HuH-7 (cell line): ENCODE measurements around the gene MMP20.

ENCODE experiments used
- DNase-seq: peaks from one replicate; pipeline ENCODE4 v3.0.0; 2011; ENCODE audit warnings: low spot score

Gene MMP20

DNA sequence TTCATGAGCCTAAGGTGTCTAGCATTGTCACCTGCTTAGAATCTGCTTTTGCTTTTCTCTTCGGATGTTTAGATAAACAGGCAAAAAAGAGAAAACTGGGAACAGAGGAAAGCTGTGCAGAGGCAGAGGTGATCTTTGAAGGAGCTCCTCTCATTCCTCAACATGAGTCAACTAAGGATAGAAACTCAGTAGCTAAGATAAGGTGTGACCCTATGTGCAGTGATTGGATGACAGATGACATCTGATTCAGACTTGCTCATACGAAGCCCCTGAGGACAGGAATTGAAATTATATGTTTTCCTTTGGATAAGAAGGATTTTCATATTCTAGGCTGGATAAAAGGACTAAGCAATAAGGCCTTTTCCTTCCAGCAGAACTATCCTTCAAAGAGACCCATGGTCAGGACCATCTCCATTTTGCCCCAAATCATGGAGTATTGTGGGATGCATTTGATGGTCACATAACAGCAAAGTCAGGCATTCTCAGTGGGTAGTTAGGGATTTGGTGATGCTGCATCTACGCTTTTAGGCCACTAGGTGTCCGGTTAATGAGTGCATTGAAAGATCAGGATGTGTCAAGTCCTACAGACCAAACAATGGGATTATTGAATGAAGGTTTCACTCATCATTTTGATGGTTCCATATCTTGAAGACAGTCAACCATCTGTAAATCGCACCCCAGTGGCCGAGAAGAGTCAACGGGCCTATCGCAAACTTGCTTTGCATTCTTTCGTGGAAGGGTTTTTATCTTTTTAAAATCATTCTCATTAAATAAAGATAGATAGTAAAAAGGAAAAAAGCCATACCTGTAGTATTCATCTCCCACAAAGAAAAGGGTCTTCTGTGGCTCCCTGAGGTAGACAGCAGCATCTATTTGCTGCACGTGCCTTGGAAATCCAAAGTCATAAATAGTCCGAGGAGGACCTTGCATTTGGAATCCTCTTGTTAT is 32.2 kb downstream of the MMP20 start:
- DNase-seq, result peak; percentile 18

DNA sequence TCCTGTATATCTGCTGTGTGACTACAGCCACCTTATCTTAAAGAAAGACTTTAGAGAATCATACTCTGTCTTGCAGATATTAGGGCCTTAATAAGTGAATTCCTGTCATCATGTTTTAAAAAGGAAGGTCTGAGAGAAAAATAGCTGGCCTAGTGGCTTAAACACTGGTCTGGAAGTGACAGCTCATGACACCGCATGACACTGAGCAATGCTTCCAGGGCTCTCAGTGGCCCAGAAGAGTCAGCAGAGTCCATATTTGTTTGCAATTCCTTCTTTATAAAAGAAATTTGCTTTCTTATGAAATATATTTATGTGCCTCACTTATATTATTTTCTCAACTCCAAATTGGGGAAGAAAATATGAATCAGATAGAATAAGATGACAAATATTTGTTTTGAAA is 33.0 kb downstream of the MMP20 start:
- DNase-seq, result no peak

DNA sequence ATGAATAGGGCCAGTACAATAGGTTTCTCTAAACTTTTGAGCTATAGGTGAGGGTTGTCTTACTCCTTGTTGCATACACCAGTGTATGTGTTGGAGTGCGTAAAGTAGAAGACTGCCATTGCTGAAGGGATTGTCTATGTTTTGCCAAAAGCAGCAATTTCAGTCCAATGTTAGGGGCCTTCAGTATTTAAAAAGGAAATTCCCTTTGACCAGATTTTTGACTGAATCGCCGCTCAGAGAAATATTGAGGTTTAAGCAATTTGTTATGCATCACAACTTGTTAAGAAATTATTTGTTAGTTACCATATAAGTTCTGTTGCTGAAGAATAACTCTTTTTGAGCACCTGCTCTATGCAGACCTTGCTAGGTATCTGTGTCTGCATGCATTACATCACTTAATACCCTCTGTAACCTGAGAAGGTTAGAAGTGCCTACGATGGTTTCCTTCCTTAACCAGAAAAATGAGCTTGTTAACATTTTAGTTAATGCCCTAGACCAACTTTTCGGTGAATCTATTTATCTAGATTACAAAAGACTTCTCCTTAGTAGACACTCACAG is 33.9 kb downstream of the MMP20 start:
- DNase-seq, result no peak

DNA sequence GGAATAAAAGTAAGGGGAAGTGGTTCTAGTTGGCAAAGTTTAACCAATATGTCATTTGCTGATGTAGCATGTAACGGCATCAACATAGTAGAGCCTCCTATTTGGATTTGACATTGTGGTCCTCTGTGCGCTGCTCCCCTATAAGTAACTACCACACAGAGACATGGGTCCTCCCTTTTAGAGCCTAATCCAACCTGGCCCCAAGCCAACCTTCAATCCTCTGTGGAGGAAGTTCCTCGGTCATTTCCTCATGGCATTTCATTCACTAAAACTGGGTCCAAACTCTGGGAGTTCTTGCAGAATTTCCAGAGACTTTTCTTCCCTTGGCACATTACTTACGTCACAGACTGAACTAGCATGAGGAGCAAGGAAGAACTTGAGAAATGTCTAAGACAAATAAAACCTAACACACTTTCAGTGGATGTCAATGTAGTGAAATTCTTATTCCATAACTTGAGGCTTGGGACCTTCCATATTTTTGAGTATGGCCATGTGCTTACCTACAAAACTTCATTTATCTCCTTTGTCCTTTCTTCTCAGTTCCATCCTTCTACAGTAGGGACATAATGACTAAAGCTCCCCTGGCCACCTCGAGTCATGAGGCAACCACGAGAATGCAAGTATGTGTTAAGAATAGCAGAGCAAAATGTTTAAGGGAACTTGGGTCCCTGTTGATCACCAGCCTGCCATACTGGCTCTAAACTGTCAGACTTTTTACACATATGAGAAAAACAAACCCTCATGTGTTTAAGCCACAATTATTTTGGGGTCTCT is 34.7 kb downstream of the MMP20 start:
- DNase-seq, result no peak

DNA sequence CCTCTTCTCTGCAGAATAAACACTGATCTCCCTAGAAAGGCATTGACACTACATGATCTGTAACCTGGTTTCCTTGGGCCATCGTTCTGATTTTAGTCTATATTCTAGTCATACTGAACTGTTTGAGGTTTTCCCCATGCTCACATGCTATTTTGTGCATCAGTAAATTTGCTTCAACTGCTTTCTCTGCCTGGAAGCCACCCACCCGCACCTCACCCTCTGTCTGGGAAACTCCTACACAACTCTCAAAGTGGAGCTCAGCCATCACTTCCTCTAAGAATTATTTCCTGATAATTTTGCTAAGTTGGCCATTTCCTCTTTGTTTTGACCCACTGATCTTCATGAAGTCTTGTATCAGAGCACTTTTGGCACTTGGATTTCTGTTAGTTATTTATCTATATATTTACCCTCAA is 36.1 kb downstream of the MMP20 start:
- no peak for DNase-seq

DNA sequence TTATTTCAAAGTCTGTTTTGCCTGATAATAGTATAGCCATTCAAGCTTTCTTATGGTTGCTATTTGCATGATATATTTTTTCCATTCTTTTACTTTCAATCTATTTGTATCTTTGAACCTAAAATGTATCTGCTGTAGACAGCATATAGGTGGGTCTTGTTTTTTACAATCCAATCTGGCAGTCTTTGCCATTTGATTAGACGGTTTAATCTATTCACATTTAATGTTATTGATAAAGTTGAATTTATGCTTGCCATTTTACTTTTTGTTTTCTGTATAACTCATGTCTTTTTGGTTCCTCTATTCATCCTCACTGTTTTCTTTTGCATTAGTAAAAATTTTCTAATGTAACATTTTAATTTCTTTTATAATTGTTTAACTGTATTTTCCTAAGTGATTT is 37.4 kb downstream of the MMP20 start:
- DNase-seq, result no peak

DNA sequence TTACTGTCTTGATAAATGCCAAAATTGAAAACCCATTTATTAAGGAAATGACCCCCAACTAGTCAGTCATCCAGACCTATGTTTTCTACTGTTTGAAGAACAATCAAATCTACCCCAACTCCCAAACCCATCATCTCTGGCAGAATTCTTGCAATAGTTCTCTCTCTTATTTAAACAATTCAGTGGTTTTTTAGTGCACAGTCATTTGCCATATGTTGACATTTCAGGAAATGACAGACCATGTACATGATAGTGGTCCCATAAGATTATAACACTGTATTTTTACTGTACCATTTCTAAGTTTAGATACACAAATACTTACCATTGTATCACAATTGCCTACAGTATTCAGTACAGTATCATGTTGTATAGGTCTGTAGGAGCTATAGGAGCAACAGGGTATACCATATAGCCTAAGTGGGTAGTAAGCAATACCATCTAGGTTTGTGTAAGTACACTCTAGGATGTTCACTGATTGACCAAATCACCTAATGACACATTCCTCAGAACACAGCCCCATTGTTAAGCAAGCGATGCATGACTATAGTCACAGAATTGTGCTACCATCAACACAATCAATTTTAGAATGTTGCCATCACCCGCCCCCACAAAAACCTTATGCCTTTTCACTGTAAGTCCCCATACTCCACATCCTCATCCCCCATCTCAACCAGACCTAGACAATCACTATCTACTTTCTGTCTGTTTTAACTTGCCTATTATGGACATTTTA is 41.8 kb downstream of the MMP20 start:
- no peak for DNase-seq

DNA sequence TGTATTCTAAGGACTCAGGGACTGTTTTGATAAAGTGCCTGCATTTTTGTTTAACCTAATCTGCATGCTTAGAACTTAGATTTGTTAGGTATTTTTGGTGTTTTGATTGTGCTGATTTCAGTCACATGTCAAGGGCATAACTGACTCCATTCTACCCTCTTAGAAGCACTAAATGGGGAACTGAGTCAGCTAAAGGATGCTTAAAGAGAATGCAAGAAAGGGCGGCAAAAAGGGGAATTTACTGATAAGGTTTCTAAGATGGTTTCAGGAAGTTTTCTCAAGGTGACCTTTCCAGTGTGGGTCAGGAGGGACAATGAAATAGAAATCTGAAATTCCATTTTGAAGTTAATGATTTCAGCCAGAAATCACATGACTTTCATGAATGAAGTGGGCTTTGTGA is 43.0 kb downstream of the MMP20 start:
- no peak for DNase-seq

DNA sequence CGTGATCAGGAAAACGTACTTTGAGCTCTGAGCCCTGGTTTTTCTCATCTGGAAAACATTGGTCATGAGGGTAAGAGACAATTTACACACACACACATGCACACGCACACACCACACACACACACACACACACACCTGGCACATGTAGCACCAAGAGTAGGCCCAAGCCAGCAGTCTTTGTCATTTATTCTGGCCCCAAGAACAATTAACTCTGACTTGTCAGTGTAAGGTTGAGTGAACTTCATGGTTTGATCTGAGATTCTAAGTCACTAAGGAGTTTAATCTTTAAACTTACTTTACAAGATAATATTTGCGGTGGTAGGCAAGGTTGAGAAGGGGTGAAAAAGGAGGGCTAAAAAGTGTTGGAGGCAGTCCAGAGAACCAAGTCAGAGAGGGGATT is 44.1 kb downstream of the MMP20 start:
- DNase-seq, result no peak

DNA sequence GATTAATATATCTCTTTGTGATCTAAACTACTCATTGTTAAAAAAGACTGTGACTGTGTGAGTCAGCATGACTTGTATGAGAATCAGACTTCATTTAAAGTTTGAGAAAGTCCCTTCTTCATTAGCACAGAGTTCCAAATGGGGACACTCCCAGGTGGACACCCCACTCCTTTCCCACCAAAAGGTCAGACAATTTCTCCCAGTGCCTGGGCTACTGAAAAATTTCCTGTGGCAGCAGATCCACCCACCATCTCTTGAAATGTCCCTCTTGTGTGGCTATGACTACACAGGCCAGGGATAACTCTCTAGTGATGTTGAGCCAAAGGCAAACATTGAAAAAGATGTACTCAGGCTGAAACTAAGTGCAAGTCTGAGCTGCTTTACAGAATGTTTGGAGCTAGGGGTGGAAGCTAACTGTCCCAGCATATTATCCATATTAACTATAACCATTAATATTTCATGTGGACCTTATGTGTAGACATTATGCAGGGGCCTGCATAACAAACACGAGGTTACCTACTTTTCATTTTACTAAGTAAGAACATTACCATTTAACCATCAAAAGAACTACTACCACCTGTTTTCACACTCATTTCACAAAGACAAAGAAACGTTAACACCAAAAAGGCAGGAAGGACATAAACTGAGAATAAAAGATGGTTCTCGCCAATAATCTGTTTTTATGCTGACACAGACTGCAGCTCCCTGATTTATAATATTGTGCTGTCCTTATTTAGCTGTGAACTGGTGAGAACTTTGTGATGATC is 44.8 kb downstream of the MMP20 start:
- DNase-seq, result no peak

DNA sequence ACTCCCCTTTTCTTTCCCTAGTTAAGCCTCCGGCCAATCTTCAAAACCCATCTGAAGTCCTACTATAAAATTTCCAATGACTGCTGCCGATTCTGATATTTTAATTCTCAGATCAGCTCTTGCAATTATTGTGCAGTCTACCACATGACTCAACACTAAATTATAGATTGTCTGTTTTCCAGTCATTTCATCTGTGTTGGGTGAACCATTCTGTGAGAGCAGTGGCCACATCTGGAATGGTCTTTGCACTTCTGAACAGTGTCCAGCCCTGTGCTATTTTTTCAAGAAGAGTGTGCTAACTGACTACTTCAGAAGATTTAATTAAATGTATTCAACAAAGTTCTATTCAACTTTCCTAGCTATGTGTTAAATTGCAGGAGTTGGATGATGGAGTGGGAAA is 47.4 kb downstream of the MMP20 start:
- no peak for DNase-seq

DNA sequence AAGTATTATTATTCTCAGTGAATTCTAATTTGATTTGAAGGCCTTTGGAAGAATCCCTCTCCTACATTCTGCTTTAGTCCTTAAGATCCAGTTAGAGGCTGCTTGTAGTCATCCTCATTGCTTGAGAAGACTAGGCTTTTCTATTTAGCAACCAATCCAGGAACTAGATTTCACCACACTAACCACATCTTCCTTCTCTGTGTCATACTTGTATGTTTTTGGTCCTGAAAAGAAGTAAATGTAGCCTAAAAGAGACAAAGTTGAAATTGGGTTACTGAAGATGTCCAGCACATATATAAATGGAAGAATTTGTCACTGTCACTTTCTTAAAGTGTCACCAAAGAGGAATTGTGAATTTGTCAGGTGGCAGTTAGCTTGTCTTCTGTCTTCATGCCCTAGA is 48.0 kb downstream of the MMP20 start:
- no peak for DNase-seq

DNA sequence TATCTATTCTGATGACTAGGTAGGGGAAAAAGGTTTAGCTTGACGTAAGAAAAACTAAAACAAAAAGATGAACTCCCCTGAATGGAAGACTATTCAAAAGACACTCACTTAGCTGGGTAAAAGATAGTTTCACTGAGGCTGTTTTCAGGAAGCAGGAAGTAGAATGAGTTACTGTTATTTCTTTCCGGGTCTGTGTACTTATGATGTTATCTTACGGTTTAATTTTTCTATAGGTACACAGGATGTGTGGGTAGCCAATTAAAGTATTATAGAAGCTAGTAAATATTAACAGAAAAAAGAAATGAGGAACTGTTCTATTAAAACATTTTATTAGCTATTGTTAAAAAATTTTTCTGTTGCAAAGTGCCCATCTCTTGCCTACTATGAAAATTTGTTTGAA is 48.8 kb downstream of the MMP20 start:
- no peak for DNase-seq

DNA sequence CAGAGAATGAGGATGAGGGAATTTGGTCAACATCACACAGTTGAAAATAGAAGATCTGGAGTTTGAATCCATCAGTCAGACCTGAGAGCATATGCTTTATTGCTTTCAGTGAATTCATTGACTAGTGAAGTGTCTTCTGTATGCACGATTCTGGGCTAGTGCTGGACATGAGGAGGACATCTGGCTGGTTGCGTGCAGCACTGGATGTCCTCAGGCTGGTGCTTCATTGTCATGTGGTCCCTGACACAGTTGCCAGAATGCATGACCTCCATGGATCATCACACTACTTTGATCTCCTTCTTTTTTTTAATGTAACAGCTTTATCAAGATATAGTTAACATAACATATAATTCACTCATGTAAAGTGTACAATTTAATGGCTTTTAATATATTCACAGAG is 50.1 kb downstream of the MMP20 start:
- no peak for DNase-seq

DNA sequence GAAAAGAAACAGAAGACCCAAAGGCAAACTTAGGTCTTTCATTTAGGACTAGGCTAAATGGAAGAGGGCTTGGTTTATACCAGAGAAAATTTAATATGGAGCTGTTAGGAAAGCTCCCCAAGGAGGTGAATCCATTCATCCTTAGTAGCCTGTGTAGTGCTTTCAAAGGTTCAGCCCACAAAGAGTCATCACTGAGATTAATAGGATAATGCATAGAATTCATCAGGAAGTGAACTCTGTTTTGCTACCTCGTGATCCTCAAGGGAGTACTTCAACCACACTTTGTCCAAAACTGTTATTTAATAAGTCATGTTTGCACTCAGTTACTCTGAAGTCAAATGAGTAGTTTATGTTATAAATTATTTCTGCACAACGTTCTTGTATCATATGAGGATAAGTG is 51.3 kb downstream of the MMP20 start:
- no peak for DNase-seq

DNA sequence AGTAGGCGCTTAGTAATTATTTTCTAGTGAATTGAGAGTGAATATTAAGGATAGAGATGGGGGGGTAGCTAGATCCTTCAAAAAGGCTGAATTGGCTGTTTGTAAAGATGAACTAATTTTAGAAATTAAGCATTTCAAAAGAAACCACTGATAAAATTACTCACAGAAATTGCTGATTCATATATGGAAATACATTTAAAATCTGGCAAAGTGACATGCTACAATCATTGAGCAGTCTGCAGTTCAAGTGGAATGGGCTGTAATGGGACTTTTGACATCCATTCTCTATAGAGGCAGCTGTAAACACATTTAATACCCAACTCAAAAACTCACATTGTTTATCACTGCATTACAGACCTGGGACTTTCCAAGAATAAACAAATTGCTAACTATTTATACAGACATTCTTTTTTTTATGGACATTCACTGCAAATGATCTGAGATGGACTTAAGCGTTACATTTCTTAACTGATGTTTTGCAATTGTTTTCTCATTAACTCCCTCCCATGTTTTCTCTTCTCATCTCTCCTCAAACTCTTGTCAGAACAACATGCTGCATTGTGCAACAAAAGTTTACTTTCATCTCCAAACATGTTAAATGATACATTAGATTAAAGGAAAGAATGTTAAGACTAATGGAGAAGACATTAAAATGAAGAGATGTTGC is 52.4 kb downstream of the MMP20 start:
- no peak for DNase-seq

DNA sequence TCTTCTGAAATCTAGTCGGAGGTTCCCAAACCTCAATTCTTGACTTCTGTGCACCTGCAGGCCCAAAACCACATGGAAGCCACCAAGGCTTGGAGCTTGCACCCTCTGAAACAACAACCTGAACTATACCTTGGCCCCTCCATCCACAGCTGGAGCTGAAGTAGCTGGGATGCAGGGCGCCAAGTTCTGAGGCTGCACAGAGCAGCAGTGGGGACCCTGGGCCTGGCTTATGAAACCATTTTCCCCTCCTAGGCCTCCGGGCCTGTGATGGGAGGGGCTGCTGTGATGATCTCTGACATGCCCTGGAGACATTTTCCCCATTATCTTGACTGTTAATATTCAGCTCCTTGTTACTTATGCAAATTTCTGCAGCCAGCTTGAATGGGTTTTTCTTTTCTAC is 56.3 kb downstream of the MMP20 start:
- DNase-seq, result no peak

DNA sequence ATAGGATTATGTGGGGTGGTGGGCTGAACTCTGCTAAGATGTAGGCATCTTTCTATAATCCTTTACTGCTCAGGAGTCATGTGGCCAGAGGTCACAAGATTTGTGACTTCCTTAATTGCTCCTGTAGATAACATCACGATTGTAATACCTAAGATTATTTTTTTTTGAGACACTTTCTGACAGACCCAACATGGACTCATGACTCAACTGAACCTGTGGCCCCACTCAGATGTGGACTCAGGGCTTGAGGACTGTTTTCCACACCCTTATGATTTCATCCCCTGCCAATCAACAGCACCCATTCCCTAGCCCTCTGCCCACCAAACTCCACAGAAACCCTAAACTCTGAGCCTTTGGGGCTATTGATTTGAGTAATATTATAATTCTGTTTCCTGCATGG is 59.0 kb downstream of the MMP20 start:
- DNase-seq, result no peak

DNA sequence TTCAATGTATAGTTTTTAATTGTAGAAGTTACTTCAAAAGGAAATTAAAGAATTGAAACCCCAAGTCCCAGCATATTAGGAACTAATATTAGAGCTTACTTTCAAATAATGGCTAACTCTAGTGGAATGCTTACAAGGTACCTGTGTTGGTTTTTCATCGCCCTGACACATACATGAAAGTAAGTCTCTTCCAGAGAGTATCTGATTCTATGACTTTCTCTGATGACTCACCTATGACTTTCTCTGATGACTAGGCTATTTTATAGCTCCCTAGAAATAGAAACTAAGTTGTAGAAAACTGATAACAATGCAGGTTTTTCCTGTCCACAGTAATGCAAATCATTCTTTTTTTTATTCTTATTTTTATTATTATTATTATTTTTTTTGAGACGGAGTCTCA is 61.0 kb downstream of the MMP20 start:
- DNase-seq, result no peak

DNA sequence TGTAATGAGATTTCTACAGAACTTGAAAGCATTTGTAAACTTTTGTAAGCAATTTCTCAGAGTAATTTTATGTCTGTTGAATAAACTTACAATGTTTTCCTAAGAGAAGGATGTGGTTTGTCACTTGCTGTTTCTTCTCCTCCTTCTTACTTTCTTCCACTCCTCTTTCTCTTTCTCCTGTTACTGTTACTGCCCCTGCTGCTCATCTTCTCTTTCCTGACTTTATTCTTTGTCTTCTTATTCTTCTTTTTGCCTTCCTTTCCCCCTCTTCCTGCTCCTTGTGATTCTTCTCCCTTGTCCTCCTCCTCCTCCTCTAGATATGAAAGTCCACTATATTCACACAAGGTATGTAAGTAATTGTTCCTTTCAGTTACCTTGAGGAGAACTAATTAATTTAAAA is 63.5 kb downstream of the MMP20 start:
- DNase-seq, result no peak

DNA sequence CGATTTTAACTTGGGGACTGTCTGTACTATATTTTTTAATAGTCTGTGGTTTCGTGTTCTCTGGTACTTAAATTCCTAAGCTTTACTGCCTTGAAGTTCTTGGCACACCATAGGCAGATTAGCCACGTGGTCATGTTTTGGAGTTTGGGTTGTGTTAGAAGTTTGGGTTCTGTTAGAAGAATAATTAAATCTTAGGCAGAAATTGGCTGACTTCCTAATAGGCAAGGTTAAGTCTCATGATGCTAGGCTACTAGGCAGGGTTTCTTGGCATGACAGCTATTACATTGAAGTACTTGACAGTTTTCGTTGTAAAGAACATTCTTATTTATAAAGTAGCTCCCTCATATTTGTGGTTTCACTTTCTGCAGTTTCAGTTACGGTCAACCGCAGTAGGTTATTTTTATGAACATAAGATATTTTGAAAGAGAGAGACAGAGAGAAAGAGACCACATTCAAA is 64.5 kb downstream of the MMP20 start:
- no peak for DNase-seq
